ENCODE measurements around the gene CDK19. TPM values are rescaled to one million over a fixed set of nuclear protein-coding genes. Genes with fewer than 3 reads are reported as not detected.

CDK19 gene
- total RNA-seq, 6 donors from 2014 or later: 5.2 to 20.4 (median 12.4) TPM

- H3K27ac ChIP-seq: no peak overlapping the region
- no peaks in the 10 kb centered on the region for H3K36me3 ChIP-seq
- ATAC-seq (ENCODE audit: low FRiP score in 2 of 2) (peak in 1 of 2 donors; percentile 22), DNase-seq (no peak)
- H3K4me1 ChIP-seq: peaks cover 1 to 24% (median 12%) of the 10 kb centered on the region in 4 donors
- H3K27me3 ChIP-seq: no peaks in the 10 kb centered on the region
- H3K4me3 ChIP-seq: no peak overlapping the region
- no peaks in the 10 kb centered on the region for H3K9me3 ChIP-seq
- TF ChIP-seq POLR2AphosphoS5 (IDR thresholded peaks at IDR 0.05) (no peak), EP300 (IDR thresholded peaks at IDR 0.05) (no peak), POLR2A (IDR thresholded peaks at IDR 0.05) (no peak)
- TF ChIP-seq, protein P1, sequence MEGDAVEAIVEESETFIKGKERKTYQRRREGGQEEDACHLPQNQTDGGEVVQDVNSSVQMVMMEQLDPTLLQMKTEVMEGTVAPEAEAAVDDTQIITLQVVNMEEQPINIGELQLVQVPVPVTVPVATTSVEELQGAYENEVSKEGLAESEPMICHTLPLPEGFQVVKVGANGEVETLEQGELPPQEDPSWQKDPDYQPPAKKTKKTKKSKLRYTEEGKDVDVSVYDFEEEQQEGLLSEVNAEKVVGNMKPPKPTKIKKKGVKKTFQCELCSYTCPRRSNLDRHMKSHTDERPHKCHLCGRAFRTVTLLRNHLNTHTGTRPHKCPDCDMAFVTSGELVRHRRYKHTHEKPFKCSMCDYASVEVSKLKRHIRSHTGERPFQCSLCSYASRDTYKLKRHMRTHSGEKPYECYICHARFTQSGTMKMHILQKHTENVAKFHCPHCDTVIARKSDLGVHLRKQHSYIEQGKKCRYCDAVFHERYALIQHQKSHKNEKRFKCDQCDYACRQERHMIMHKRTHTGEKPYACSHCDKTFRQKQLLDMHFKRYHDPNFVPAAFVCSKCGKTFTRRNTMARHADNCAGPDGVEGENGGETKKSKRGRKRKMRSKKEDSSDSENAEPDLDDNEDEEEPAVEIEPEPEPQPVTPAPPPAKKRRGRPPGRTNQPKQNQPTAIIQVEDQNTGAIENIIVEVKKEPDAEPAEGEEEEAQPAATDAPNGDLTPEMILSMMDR (IDR thresholded peaks at IDR 0.05): no peak
Measured at GRCh38 chr6:110822249-110822648, 7.0 kb upstream of the CDK19 start.

- no peaks in the 10 kb centered on the region for H3K9me3 ChIP-seq
- H3K36me3 ChIP-seq: no peaks in the 10 kb centered on the region
- no peak for TF ChIP-seq POLR2A (IDR thresholded peaks at IDR 0.05)
- TF ChIP-seq, protein P1 (IDR thresholded peaks at IDR 0.05): no peak
- TF ChIP-seq POLR2AphosphoS5 (IDR thresholded peaks at IDR 0.05): no peak
- TF ChIP-seq EP300 (IDR thresholded peaks at IDR 0.05): no peak
- ATAC-seq (ENCODE audit: low FRiP score in 2 of 2) (no peak), DNase-seq (peak in 1 of 2 donors; percentile 40)
- H3K4me1 ChIP-seq: peaks cover 11 to 37% (median 20%) of the 10 kb centered on the region in 4 donors
- 39 to 46% methylated on average over 4 of the region's 4 CpGs for WGBS, 2 donors
- no peak overlapping the region for H3K4me3 ChIP-seq
- peak overlapping the region in 3 of 4 donors; percentile 96 to 99 (median 97) for H3K27ac ChIP-seq
- H3K27me3 ChIP-seq: no peaks in the 10 kb centered on the region
Measured at GRCh38 chr6:110816677-110817076, 1.4 kb upstream of the CDK19 start.

DNA sequence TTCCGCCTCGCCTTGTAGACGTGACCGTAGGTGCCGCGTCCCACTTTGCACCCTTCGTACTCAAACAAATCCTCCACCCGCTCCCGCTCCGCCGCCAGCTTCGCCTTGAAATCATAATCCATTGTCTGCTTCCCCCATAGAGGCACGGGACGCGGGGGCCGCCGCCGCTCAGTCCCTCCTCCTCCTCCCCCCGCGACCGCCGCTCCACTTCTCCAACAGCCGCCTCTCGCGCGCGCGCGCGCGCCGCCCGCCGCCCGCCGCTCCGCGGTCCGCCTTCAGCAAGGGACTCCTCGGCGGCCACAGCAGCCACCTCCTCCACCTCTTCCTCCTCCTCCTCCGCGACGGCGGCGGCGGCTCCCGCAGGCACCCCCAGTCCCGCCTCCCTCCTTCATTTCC lies 256 bp downstream of the CDK19 start:
- H3K27ac ChIP-seq: peak overlapping the region; percentile 91 to 99 (median 96)
- H3K36me3 ChIP-seq: no peaks in the 10 kb centered on the region
- no peak for ATAC-seq (ENCODE audit: low FRiP score in 2 of 2)
- DNase-seq: peak in 1 of 2 donors; percentile 98
- 0 to 1% methylated on average over 48 of the region's 49 CpGs for WGBS, 2 donors
- no peaks in the 10 kb centered on the region for H3K9me3 ChIP-seq
- TF ChIP-seq EP300 (IDR thresholded peaks at IDR 0.05) (no peak), POLR2A (IDR thresholded peaks at IDR 0.05) (peak in 1 of 4 donors; percentile 52)
- H3K27me3 ChIP-seq: no peaks in the 10 kb centered on the region
- peak overlapping the region; percentile 87 to 99 (median 93) for H3K4me3 ChIP-seq
- H3K4me1 ChIP-seq: peaks cover 11 to 26% (median 20%) of the 10 kb centered on the region in 4 donors

DNA sequence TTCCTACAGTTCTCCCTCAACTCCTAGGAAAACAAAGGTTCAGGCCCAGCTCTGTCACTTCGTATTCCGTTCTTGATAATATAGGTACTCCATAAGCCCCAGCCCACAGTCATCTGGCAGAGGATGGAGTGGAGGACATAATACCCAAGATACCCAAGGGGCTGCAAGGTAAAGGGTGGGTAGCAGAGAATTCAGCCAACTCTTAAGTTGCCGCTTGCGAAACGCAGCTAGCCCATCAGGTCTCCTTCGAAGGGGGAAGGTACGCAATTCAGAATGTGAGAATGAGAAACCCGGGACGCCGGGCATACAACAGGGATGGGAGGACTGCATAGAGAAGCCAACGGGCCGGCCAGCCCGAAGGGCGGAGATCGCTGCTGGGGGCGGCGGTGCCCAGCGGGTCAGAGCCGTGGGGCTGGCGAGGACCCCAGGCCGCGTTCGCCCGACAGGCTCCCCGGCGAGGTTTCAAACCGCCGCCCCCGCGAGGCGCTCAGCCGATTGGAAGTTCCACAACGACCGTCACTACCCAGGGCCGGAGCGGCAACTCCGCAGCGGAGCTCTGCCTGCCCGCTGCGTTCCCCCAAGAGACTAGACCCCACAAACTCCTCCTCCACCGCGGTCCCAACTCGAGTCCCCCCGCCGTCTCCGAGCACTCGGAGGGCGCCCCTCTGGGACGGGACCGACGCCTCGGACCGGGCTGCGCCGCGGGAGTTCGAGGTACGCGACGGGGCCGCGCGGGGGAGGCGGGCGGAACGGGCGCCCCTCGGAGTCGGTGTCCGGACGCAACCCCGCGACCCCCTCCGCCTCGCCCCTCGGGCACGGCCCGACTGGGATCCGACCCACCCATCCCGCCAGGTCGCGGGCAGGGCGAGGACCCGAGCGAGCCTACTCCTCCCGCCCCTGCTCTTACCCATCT lies 911 bp downstream of the CDK19 start:
- peaks cover 11 to 26% (median 20%) of the 10 kb centered on the region in 4 donors for H3K4me1 ChIP-seq
- peak overlapping the region; percentile 91 to 99 (median 96) for H3K27ac ChIP-seq
- H3K4me3 ChIP-seq: peak overlapping the region; percentile 87 to 99 (median 93)
- ATAC-seq (ENCODE audit: low FRiP score in 2 of 2): peak in 1 of 2 donors; percentile 57
- H3K36me3 ChIP-seq: no peaks in the 10 kb centered on the region
- 0 to 2% methylated on average over 11 to 36 of the region's 86 CpGs for WGBS, 2 donors
- no peaks in the 10 kb centered on the region for H3K9me3 ChIP-seq
- H3K27me3 ChIP-seq: no peaks in the 10 kb centered on the region
- DNase-seq: peak; percentile 72 to 93
- no peak for TF ChIP-seq POLR2A (IDR thresholded peaks at IDR 0.05)
- TF ChIP-seq POLR2AphosphoS5 (IDR thresholded peaks at IDR 0.05): peak in 1 of 2 donors; percentile 34
- no peak for TF ChIP-seq EP300 (IDR thresholded peaks at IDR 0.05)
- TF ChIP-seq, protein P1 (IDR thresholded peaks at IDR 0.05): no peak

GRCh38 chr6:110813338-110814101 lies 1.7 kb downstream of the CDK19 start:
- H3K36me3 ChIP-seq: no peaks in the 10 kb centered on the region
- H3K4me3 ChIP-seq: peak overlapping the region in 3 of 4 donors; percentile 87 to 94 (median 92)
- peak overlapping the region in 2 of 4 donors; percentile 96 to 97 for H3K27ac ChIP-seq
- TF ChIP-seq, protein P1 (IDR thresholded peaks at IDR 0.05): no peak
- TF ChIP-seq POLR2AphosphoS5 (IDR thresholded peaks at IDR 0.05): no peak
- TF ChIP-seq EP300 (IDR thresholded peaks at IDR 0.05): no peak
- ATAC-seq (ENCODE audit: low FRiP score in 2 of 2): no peak
- no peak for DNase-seq
- no peaks in the 10 kb centered on the region for H3K9me3 ChIP-seq
- no peaks in the 10 kb centered on the region for H3K27me3 ChIP-seq
- H3K4me1 ChIP-seq: peaks cover 11 to 26% (median 20%) of the 10 kb centered on the region in 4 donors
- 67 to 70% methylated on average over 8 of the region's 8 CpGs for WGBS, 2 donors

Measured in upper lobe of left lung (tissue), 6 donors.